ENCODE measurements around the gene CD164L2.

DNA sequence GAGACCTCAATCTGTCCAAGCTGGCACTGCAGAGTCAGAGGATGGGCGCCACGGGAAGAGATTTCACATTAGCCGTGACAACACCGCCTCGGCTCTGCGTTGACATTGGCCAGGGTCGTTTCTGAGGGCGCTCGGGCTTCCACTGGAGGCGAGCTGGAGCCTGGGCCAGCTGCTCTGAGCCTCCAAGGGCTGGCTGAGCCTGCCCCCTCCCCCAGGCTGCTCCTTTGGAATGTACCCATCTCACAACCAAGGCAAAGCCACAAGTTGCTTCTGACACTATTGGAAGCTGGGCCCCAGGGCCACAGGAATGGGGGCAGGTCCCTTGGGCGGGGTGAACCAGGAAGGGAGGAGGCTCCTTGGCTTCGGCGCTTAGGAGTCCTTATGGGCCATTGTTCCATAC is 21.9 kb upstream of the CD164L2 start:
- TF ChIP-seq EZH2 (IDR thresholded peaks at IDR 0.05; ENCODE audit: borderline replicate concordance, low read length): no peak
- TF ChIP-seq, protein P1, sequence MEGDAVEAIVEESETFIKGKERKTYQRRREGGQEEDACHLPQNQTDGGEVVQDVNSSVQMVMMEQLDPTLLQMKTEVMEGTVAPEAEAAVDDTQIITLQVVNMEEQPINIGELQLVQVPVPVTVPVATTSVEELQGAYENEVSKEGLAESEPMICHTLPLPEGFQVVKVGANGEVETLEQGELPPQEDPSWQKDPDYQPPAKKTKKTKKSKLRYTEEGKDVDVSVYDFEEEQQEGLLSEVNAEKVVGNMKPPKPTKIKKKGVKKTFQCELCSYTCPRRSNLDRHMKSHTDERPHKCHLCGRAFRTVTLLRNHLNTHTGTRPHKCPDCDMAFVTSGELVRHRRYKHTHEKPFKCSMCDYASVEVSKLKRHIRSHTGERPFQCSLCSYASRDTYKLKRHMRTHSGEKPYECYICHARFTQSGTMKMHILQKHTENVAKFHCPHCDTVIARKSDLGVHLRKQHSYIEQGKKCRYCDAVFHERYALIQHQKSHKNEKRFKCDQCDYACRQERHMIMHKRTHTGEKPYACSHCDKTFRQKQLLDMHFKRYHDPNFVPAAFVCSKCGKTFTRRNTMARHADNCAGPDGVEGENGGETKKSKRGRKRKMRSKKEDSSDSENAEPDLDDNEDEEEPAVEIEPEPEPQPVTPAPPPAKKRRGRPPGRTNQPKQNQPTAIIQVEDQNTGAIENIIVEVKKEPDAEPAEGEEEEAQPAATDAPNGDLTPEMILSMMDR (conservative IDR thresholded peaks at IDR 0.05 in 1 of 2, IDR thresholded peaks at IDR 0.05 in 1 of 2; ENCODE audit: extremely low read depth in 1 of 2, insufficient read depth in 1 of 2, low read depth in 1 of 2, low read length in 2 of 2): no peak

Measured in mammary epithelial cell (primary cell).